Endothelial cell of umbilical vein (primary cell): Measurements from ENCODE around the gene SUPT7L. TPM values are rescaled to one million over a fixed set of nuclear protein-coding genes. Genes with fewer than 3 reads are reported as not detected.
"Not testable (repeated sequence)": the region's sequence is repeated elsewhere in the genome, so short reads cannot be mapped to it uniquely, and the experiment has no call there.

ENCODE experiments used
- BruUV-seq: library from RNA; stranded (reverse); fragments of 400-500 nt; replicated peaks from 2 replicates; lab custom pipeline; 2021; lab: Mats Ljungman, UMichigan
- CTCF ChIA-PET: fragments of 300-600, 350-600 bp; sonication (Branson Sonifier 250); formaldehyde crosslinking; loops from one replicate; lab custom pipeline; 2021; ENCODE audit warnings: antibody characterized with exemption, inconsistent platforms; lab: Charles Lee
- POLR2A ChIA-PET: fragments of 300-600, 350-600 bp; sonication (Branson Sonifier 250); formaldehyde crosslinking; loops from one replicate; lab custom pipeline; 2021; ENCODE audit warnings: antibody characterized with exemption, inconsistent platforms; lab: Charles Lee
- DNase-seq: peaks from one replicate; pipeline ENCODE4 v3.0.0-alpha.2; 2011; ENCODE audit warnings: low read depth, low spot score
- FAIRE-seq: peaks from 2 replicates; lab custom pipeline; 2011; peaks lifted over from hg19 to GRCh38; lab: Jason Lieb, UNC
- H2AFZ ChIP-seq: 2 replicates; pipeline ENCODE4 v1.6.0; 2012; ENCODE audit warnings: low read depth, low read length, control low read depth, inconsistent platforms
- H3K27ac ChIP-seq: 2 replicates; pipeline ENCODE4 v1.5.1; 2011; ENCODE audit warnings: low read depth, mild to moderate bottlenecking, control low read depth, low read length, moderate library complexity; ENCODE audit not compliant: insufficient read depth
- H3K27me3 ChIP-seq, 2 experiments: 2 replicates each; pipeline versions ENCODE4 v1.6.0 to v1.6.1; 2011; ENCODE audit warnings: low read length in 2 of 2, mixed read lengths in 1 of 2; ENCODE audit not compliant: control insufficient read depth in 2 of 2, insufficient read depth in 2 of 2
- H3K36me3 ChIP-seq, 2 experiments: 2 replicates in 1 of 2; 3 replicates in 1 of 2; pipeline ENCODE4 v1.5.1; 2011; ENCODE audit warnings: low read length in 2 of 2, mild to moderate bottlenecking in 1 of 2, moderate library complexity in 1 of 2; ENCODE audit not compliant: control insufficient read depth in 2 of 2, insufficient read depth in 2 of 2; ENCODE audit errors: extremely low read depth in 1 of 2
- H3K4me1 ChIP-seq: 3 replicates; pipeline ENCODE4 v1.5.1; 2011; ENCODE audit warnings: mild to moderate bottlenecking, low read length; ENCODE audit not compliant: control insufficient read depth, insufficient read depth; ENCODE audit errors: extremely low read depth
- H3K4me2 ChIP-seq: 2 replicates; pipeline ENCODE4 v1.6.1; 2011; ENCODE audit warnings: low read length, control low read depth, mixed read lengths; ENCODE audit not compliant: insufficient read depth
- H3K4me3 ChIP-seq, 3 experiments: fragments of 200-600 bp in 1 of 3; sonication (generic), shearing (Covaris generic) in 1 of 3; replicated peaks in 1 of 3; 2 replicates each; pipeline ENCODE4 v1.5.1; 2011 to 2016; ENCODE audit warnings: control low read depth in 3 of 3, low read length in 3 of 3, mild to moderate bottlenecking in 2 of 3, inconsistent platforms in 1 of 3, low read depth in 1 of 3, moderate library complexity in 1 of 3; ENCODE audit not compliant: insufficient read depth in 1 of 3
- H3K79me2 ChIP-seq: 2 replicates; pipeline ENCODE4 v1.6.0; 2012; ENCODE audit warnings: low read length, inconsistent platforms; ENCODE audit not compliant: control insufficient read depth, insufficient read depth
- H3K9ac ChIP-seq: replicated peaks from 2 replicates; pipeline ENCODE3; 2011; ENCODE audit warnings: low read length, control low read depth; ENCODE audit not compliant: insufficient read depth; ENCODE audit errors: extremely low read depth
- H3K9me1 ChIP-seq: replicated peaks from 3 replicates; pipeline ENCODE4 v1.6.0; 2011; ENCODE audit warnings: mild to moderate bottlenecking, low read length; ENCODE audit not compliant: control insufficient read depth, insufficient read depth; ENCODE audit errors: extremely low read depth
- H3K9me3 ChIP-seq: replicated peaks from 2 replicates; pipeline ENCODE4 v1.5.1; 2012; ENCODE audit warnings: low read length, inconsistent platforms; ENCODE audit not compliant: control insufficient read depth, insufficient read depth
- H4K20me1 ChIP-seq: replicated peaks from 2 replicates; pipeline ENCODE3; 2011; ENCODE audit warnings: mild to moderate bottlenecking, low read length; ENCODE audit not compliant: control insufficient read depth, insufficient read depth; ENCODE audit errors: extremely low read depth
- FOS ChIP-seq: IDR thresholded peaks from 2 replicates; pipeline ENCODE4 v1.6.1; 2011; ENCODE audit warnings: mild to moderate bottlenecking, low read length, moderate library complexity, borderline replicate concordance; ENCODE audit not compliant: insufficient read depth
- GATA2 ChIP-seq: IDR thresholded peaks from 2 replicates; pipeline ENCODE4 v1.7.0; 2011; ENCODE audit warnings: low read depth, mild to moderate bottlenecking, moderate library complexity, mixed read lengths, low read length; ENCODE audit not compliant: insufficient read length, insufficient read depth
- MYC ChIP-seq: IDR thresholded peaks from one replicate; pipeline ENCODE4 v1.6.1; 2011; ENCODE audit warnings: mild to moderate bottlenecking, low read depth, low read length
- POLR2AphosphoS5 ChIP-seq: IDR thresholded peaks from 2 replicates; pipeline ENCODE4 v1.6.1; 2012; ENCODE audit warnings: low read depth, mild to moderate bottlenecking, control low read depth, low read length, moderate library complexity; ENCODE audit not compliant: insufficient read depth
- dilution Hi-C: fragments of 300-500 bp; cut with MboI; formaldehyde crosslinking; loops from one replicate; pipeline ENCODE4 v1.15.0; 2019; ENCODE audit warnings: low sequenced_read_pairs; ENCODE audit not compliant: extremely low pct_ligation_motif_present
- intact Hi-C: fragments of 100-400 bp; cut with micrococcal nuclease; formaldehyde crosslinking; loops from one replicate; pipeline ENCODE4 v1.10.0; 2022
- polyA plus RNA-seq, 4 experiments: library from polyadenylated mRNA; depleted of rRNA in 3 of 4; stranded (reverse) in 3 of 4; unstranded in 1 of 4; fragments of >200 nt; gene quantifications; 2 replicates each; pipeline versions ENCODE4 v1.2.1 to v1.2.3, GENCODE V29; 2011 to 2012; ENCODE audit warnings: missing spikeins in 1 of 4
- total RNA-seq: library from RNA; stranded (reverse); gene quantifications from 2 replicates; pipeline ENCODE4 v1.2.3, GENCODE V29; 2021

Gene SUPT7L
- total and polyA plus RNA-seq, 2 donors (not counting 3 experiments of a cell fraction or from before 2014, with no cell fraction given): 30.3 to 44.5 TPM

DNA sequence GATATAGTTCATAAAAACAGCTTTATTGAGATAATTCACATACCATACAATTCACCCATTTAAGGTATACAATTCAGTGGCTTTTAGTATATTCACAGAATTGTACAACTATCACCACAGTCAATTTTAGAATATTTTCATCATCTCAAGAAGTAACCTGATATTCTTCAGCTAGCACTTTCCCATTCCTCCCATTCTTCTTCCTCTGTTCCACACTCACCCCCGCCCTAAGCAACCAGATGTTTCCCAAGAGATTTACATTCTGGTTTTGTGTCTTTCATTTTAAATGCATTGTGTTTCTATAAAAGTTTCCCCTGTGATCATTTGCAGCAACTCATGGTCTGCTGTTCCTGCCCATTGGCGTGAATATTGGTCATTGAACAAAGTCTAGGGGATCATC is 29.1 kb downstream of the SUPT7L start:
- Histone ChIP-seq H3K9ac (no peak overlapping the region), H4K20me1 (no peaks in the 10 kb centered on the region), H3K79me2 (peaks cover 6% of the 10 kb centered on the region), H3K9me3 (no peaks in the 10 kb centered on the region), H3K4me2 (no peak overlapping the region), H3K4me1 (peaks cover 4% of the 10 kb centered on the region), H3K36me3 (peaks cover 24 to 27% of the 10 kb centered on the region in 2 experiments), H2AFZ (no peak overlapping the region), H3K4me3 (no peak overlapping the region), H3K27ac (no peak overlapping the region), H3K9me1 (no peaks in the 10 kb centered on the region), H3K27me3 (no peaks in the 10 kb centered on the region)
- intact Hi-C loops (no loop called here), dilution Hi-C loops (no loop called here)
- ChIA-PET POLR2A (no interaction called here), CTCF (no interaction called here)
- no peak for DNase-seq
- no peak for FAIRE-seq
- no peak for TF ChIP-seq MYC
- TF ChIP-seq POLR2AphosphoS5: no peak
- TF ChIP-seq GATA2: no peak
- TF ChIP-seq FOS: no peak
- no TSS peak for BruUV-seq

DNA sequence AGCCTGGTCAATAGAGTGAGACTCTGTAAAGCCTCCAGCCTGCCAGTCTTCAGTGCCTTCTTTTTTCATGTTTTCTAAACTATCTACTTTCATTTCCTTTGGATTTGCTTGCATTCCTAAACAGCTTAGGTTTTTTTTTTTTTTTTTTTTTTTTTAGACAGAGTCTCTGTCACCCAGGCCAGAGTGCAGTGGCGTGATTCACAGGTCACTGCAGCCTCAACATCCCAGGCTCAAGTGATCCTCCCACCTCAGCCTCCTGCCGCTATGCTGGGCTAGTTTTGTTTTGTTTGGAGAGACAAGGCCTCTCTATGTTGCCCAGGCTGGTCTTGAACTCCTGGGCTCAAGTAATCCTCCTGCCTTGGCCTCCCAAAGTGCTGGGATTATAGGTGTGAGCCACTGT is 33.2 kb downstream of the SUPT7L start:
- H3K27ac ChIP-seq, BruUV-seq, H3K27me3 ChIP-seq, dilution Hi-C loops, H2AFZ ChIP-seq, intact Hi-C loops, H3K9me3 ChIP-seq, H4K20me1 ChIP-seq, H3K79me2 ChIP-seq, DNase-seq, FAIRE-seq, CTCF ChIA-PET, H3K9me1 ChIP-seq, H3K4me3 ChIP-seq, H3K9ac ChIP-seq, H3K4me2 ChIP-seq: not testable (repeated sequence)
- Histone ChIP-seq H3K4me1 (peaks cover 27% of the 10 kb centered on the region), H3K36me3 (peaks cover 10 to 11% of the 10 kb centered on the region in 2 experiments)
- POLR2A ChIA-PET: interaction anchor here (0.7 kb wide), 1 partner anchor 181 kb away, joined by 3 read pairs; no protein-coding TSS in a partner anchor
